Activated CD8-positive, alpha-beta T cell treated with anti-CD3 and anti-CD28 coated beads for 36 hours (primary cell): Measurements from ENCODE around the gene FAM200A. TPM values are rescaled to one million over a fixed set of nuclear protein-coding genes. Genes with fewer than 3 reads are reported as not detected.
A peak's percentile ranks its signal among the peaks of the same experiment; 100 is the strongest.
"Not testable (repeated sequence)": the region's sequence is repeated elsewhere in the genome, so short reads cannot be mapped to it uniquely, and the experiment has no call there.

Experiments
- ATAC-seq: fragments of 200-7000 bp; cut with Tn5 transposase; one replicate; pipeline ENCODE4 v1.10.0; 2021; ENCODE audit warnings: mild to moderate bottlenecking, moderate library complexity
- CTCF ChIA-PET: fragments of 350-600 bp; sonication (Branson Sonifier 250); formaldehyde crosslinking; loops from one replicate; lab custom pipeline; 2021; ENCODE audit warnings: antibody characterized with exemption; lab: Charles Lee
- POLR2A ChIA-PET: fragments of 350-600 bp; sonication (Branson Sonifier 250); formaldehyde crosslinking; loops from one replicate; lab custom pipeline; 2021; ENCODE audit warnings: antibody characterized with exemption; lab: Charles Lee
- DNase-seq: peaks from one replicate; pipeline ENCODE4 v3.0.0-alpha.2; 2020
- H3K27ac Mint-ChIP-seq: one replicate; pipeline ENCODE4 v1.8.0; 2021; ENCODE audit warnings: mild to moderate bottlenecking, mixed read lengths
- H3K27me3 Mint-ChIP-seq: one replicate; pipeline ENCODE4 v1.8.0; 2021; ENCODE audit warnings: mixed read lengths
- H3K36me3 Mint-ChIP-seq: one replicate; pipeline ENCODE4 v1.8.0; 2021; ENCODE audit warnings: low read depth, mixed read lengths
- H3K4me1 Mint-ChIP-seq: one replicate; pipeline ENCODE4 v1.8.0; 2021; ENCODE audit warnings: low read depth, mixed read lengths
- H3K4me3 Mint-ChIP-seq: one replicate; pipeline ENCODE4 v1.8.0; 2021; ENCODE audit warnings: mild to moderate bottlenecking, moderate library complexity, mixed read lengths
- H3K9me3 Mint-ChIP-seq: one replicate; pipeline ENCODE4 v1.8.0; 2021; ENCODE audit warnings: mixed read lengths
- intact Hi-C: fragments of 100-400 bp; cut with micrococcal nuclease; formaldehyde crosslinking; loops from one replicate; pipeline ENCODE4 v1.10.0; 2022
- total RNA-seq, 2 experiments: library from RNA; stranded (reverse); gene quantifications; one replicate each; pipeline ENCODE4 v1.2.3, GENCODE V29; 2021
- TF ChIP-seq, protein P1 (sequence below): fragments of 200-600 bp; IDR thresholded peaks from one replicate; pipeline ENCODE4 v1.8.0; 2022; ENCODE audit warnings: antibody characterized with exemption, mild to moderate bottlenecking

The FAM200A gene
- total RNA-seq, 2 experiments from 2014 or later: 4.8 to 4.9 TPM

DNA sequence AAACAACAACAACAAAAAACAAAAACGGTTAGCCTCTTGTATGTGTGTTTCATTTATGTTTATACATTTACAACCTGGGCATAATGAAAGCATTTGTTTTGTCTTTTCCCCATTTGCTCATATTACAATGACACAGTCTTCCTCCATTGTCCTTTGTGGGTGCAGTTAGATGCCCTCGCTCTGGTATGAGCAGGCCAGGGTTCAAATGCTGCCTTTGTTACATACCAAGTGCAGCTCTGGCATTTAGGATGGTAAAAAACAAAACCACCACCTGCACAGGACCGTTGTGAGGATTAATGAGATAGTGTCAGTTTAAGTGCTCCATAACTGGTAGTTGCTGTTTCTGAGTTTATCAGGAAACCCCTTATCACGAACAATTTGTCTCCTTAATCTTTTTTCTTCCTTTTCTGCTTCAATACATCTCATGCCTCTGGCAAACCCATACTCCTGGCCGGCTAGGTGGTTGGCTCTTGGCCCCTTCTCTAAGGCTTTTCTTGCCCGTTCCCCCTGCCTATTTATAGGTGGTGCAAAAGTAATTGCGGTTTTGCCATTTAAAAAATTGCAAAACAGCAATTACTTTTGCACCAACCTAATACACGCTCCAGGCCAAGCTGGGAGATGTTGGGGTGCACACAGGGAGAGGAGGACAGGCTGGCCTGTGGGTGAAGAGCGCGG, 27.5 kb upstream of the FAM200A start:
- ChIA-PET CTCF (interaction anchor here (1.1 kb wide), 1 partner anchor 20 kb away, joined by 4 read pairs; no protein-coding TSS in a partner anchor), POLR2A (interaction anchor here (0.5 to 1.4 kb wide), 4 partner anchors 9 to 66 kb away, joined by 3 to 4 read pairs (median 3); no protein-coding TSS in a partner anchor)
- intact Hi-C loops: no loop called here
- no peaks in the 10 kb centered on the region for H3K36me3 Mint-ChIP-seq
- H3K4me1 Mint-ChIP-seq: peaks cover 13% of the 10 kb centered on the region
- DNase-seq (no peak), ATAC-seq (no peak)
- no peaks in the 10 kb centered on the region for H3K27me3 Mint-ChIP-seq
- TF ChIP-seq, protein P1, sequence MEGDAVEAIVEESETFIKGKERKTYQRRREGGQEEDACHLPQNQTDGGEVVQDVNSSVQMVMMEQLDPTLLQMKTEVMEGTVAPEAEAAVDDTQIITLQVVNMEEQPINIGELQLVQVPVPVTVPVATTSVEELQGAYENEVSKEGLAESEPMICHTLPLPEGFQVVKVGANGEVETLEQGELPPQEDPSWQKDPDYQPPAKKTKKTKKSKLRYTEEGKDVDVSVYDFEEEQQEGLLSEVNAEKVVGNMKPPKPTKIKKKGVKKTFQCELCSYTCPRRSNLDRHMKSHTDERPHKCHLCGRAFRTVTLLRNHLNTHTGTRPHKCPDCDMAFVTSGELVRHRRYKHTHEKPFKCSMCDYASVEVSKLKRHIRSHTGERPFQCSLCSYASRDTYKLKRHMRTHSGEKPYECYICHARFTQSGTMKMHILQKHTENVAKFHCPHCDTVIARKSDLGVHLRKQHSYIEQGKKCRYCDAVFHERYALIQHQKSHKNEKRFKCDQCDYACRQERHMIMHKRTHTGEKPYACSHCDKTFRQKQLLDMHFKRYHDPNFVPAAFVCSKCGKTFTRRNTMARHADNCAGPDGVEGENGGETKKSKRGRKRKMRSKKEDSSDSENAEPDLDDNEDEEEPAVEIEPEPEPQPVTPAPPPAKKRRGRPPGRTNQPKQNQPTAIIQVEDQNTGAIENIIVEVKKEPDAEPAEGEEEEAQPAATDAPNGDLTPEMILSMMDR: no peak
- peak overlapping the region; percentile 78 for H3K4me3 Mint-ChIP-seq
- peak overlapping the region; percentile 69 for H3K27ac Mint-ChIP-seq
- H3K9me3 Mint-ChIP-seq: no peaks in the 10 kb centered on the region

DNA sequence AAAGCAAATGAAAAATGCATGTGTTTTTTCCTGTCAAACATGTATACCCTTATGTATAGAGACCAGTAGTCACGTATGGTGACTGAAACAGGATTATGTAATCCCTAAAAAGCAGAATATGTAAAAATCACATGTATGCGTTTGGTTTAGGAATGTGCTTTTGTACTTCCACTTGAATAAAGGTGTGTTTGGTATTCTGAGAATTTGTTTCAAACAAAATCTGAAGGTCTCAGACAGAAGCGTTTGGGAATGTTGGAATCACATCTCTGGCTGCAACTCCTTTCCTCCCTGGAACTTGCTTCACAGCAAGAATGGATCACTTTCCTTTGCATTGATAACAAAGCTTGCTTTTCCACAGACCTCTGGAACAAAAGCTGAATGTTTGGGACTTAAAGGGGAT, 24.3 kb upstream of the FAM200A start:
- H3K36me3 Mint-ChIP-seq: peaks cover 26% of the 10 kb centered on the region
- TF ChIP-seq, protein P1: no peak
- H3K9me3 Mint-ChIP-seq: no peaks in the 10 kb centered on the region
- no peaks in the 10 kb centered on the region for H3K27me3 Mint-ChIP-seq
- POLR2A ChIA-PET: interaction anchor here (0.6 to 1.4 kb wide), 2 partner anchors 9 to 18 kb away, joined by 3 to 4 read pairs; partner anchors contain the start of gene ZNF655
- CTCF ChIA-PET: no interaction called here
- H3K4me1 Mint-ChIP-seq: peaks cover 13% of the 10 kb centered on the region
- no peak for ATAC-seq
- intact Hi-C loops: no loop called here
- H3K4me3 Mint-ChIP-seq: no peak overlapping the region
- DNase-seq: no peak
- H3K27ac Mint-ChIP-seq: no peak overlapping the region

DNA sequence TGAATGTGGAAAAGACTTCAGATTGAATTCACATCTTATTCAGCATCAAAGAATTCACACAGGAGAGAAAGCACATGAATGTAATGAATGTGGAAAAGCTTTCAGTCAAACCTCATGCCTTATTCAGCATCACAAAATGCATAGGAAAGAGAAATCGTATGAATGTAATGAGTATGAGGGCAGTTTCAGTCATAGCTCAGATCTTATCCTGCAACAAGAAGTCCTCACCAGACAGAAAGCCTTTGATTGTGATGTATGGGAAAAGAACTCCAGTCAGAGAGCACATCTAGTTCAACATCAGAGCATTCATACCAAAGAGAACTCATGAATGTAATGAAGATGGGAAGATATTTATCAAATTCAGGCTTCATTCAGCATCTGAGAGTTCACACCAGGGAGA, 21.3 kb upstream of the FAM200A start:
- ChIA-PET POLR2A (interaction anchor here (1.3 to 1.5 kb wide), 2 partner anchors 14 to 15 kb away, joined by 3 to 4 read pairs; partner anchors contain the start of gene ZNF655), CTCF (interaction anchor here (2.0 kb wide), 1 partner anchor 48 kb away, joined by 6 read pairs; no protein-coding TSS in a partner anchor)
- DNase-seq: no peak
- no peaks in the 10 kb centered on the region for H3K4me1 Mint-ChIP-seq
- intact Hi-C loops: no loop called here
- no peak for ATAC-seq
- TF ChIP-seq, protein P1: no peak
- H3K4me3 Mint-ChIP-seq: no peak overlapping the region
- no peak overlapping the region for H3K27ac Mint-ChIP-seq
- H3K9me3 Mint-ChIP-seq: no peaks in the 10 kb centered on the region
- H3K36me3 Mint-ChIP-seq: peaks cover 30% of the 10 kb centered on the region
- H3K27me3 Mint-ChIP-seq: no peaks in the 10 kb centered on the region

DNA sequence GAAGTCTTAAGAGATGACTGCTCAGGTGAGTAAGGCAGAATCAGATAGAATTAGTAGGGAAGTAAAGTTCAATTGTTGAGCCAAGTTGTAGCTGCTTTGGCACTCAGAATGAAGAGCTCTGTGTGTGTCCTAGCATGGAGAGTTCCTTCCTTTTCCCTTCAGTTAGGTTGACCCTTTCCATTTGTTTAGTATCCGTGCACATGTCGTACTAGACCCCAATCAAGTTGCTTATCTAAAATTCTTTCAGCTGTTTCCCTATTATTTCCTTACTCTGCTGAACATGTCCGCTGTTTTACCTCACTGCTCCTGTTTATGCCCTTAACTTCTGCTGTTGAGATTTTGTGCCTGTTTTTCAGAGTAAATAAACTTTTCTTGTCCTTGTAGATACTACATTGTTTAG, 19.9 kb upstream of the FAM200A start:
- H3K36me3 Mint-ChIP-seq: peaks cover 30% of the 10 kb centered on the region

DNA sequence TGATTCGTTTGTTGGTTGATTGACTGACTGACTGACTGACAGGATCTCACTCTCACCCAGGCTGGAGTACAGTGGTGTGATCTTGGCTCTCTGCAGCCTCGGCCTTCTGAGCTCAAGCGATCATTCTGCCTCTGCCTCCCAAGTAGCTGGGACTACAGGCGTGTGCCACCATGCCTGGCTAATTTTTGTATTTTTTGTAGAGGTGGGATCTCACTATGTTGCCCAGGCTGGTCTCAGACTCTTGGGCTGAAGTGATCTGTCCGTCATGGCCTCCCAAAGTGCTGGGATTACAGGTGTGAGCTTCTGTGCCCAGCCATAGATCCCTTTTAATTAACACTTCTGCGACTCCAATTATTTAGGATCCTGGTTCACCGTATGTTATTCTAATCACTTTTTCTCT, 16.9 kb upstream of the FAM200A start:
- H3K27me3 Mint-ChIP-seq, H3K27ac Mint-ChIP-seq, DNase-seq, ATAC-seq, H3K4me3 Mint-ChIP-seq, intact Hi-C loops, H3K9me3 Mint-ChIP-seq: not testable (repeated sequence)
- ChIA-PET CTCF (interaction anchor here (1.1 kb wide), 1 partner anchor 10 kb away, joined by 3 read pairs; the partner anchor contains the start of gene ZNF655), POLR2A (interaction anchor here (1.2 to 1.3 kb wide), 2 partner anchors 9 to 11 kb away, joined by 3 read pairs; no protein-coding TSS in a partner anchor)
- Mint-ChIP-seq H3K4me1 (peaks cover 14% of the 10 kb centered on the region), H3K36me3 (peaks cover 49% of the 10 kb centered on the region)

More for the DNA sequence above, 19.9 kb upstream of the FAM200A start:
- DNase-seq: no peak
- no peaks in the 10 kb centered on the region for H3K9me3 Mint-ChIP-seq
- no peak overlapping the region for H3K4me3 Mint-ChIP-seq
- H3K27ac Mint-ChIP-seq: peak overlapping the region; percentile 9
- ChIA-PET CTCF (interaction anchor here (2.0 kb wide), 1 partner anchor 46 kb away, joined by 6 read pairs; no protein-coding TSS in a partner anchor), POLR2A (interaction anchor here (1.5 kb wide), 1 partner anchor 12 kb away, joined by 4 read pairs; no protein-coding TSS in a partner anchor)
- intact Hi-C loops: no loop called here
- TF ChIP-seq, protein P1: no peak
- H3K4me1 Mint-ChIP-seq: no peaks in the 10 kb centered on the region
- no peaks in the 10 kb centered on the region for H3K27me3 Mint-ChIP-seq
- no peak for ATAC-seq
